NCI-H526 (cell line): ENCODE results near the gene MAP7.

ENCODE experiments used
- DNase-seq, 2 experiments: peaks; one replicate each; lab custom pipeline; 2025; lab: John Stamatoyannopoulos, UW

MAP7 gene

DNA sequence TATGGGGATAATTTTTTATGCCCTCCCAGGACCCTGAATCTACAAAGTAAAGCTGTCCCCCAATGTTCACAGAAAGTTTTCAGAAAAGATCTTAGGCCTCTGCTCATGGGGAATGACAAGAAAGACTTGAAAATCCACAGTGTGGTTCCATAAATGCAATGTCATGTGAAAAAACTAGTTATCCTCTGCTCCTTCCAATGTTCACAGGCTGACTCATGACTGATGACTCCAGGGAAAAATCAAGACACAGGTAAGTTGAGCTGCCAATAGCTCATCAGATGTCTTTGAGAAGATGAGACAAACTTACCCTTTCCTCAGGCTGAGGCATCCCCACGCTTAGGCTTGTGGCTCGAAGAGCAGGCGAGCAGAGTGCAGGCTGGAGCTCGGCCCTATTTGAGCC, 245.8 kb downstream of the MAP7 start:
- DNase-seq = no peak

DNA sequence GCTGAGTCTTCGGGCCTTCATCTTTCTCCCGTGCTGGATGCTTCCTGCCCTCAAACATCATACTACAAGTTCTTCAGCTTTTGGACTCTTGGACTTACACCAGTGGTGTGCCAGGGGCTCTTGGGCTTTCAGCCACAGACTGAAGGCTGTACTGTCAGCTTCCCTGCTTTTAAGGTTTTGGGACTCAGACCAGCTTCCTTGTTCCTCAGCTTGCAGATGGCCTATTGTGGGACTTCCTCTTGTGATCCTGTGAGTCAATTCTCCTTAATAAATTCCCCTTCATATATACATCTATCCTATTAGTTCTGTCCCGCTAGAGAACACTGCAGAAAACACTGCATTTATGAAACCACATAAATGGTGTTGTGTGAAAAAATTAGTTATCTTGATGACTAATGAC, 246.7 kb downstream of the MAP7 start:
- DNase-seq = no peak

DNA sequence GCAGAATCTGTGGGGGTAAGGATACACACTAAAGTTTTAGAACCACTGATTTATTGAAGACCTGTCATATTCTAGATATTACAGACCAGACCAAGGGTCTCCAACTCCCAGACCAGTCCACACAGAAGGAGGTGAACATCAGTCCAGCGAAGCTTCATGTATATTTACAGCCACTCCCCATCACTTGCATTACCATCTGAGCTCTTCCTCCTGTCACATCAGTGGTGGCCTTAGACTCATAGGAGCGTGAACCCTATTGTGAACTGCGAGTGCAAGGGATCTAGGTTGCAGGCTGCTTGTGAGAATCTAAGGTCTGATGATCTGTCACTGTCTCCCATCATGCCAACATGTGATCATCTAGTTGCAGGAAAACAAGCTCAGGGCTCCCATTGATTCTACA, 255.6 kb downstream of the MAP7 start:
- DNase-seq = no peak
